ENCODE measurements around the gene STOML2.

The STOML2 gene

DNA sequence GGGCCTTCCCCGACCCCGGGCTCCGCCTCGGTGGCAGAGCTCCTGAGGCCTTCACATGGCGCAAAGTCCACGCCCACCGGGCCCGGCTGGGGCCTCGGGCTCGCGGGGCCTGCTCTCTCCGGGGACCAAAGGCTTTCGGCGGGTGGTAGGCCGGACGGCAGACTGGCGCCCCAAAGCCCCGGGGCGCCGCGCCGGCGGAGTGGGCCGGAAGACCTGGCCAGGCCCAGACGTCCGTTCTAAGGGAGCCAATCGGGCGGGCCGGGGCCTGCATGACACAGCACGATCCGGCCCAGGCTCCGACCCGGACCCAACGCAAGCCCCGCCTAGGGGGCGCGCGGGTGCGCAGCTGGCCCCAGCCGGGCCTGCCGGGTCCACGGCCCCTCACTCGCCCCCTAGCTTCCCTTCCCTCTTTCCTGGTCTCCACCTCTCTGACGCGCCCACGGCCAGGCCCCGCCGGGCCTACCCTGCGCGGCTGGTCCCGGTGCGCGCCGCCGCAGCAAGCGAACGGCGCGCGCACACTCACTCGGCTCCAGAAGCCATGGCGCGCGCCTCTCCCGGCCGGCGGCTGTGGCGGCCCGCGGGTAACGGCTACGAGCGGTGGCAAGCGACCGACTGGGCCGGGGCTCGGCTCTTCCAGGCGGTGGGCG lies 31.0 kb downstream of the STOML2 start:
- peak; percentile 67 to 88 for DNase-seq

- no peak for DNase-seq
Observed at GRCh38 chr9:35070823-35071813, 31.8 kb downstream of the STOML2 start.

GRCh38 chr9:35069020-35069419 lies 33.9 kb downstream of the STOML2 start:
- no peak for DNase-seq

- DNase-seq: no peak
Observed at GRCh38 chr9:35067056-35067455, 35.9 kb downstream of the STOML2 start.

GRCh38 chr9:35060548-35061207 lies 42.3 kb downstream of the STOML2 start:
- DNase-seq: no peak

- no peak for DNase-seq
Observed at GRCh38 chr9:35059438-35059837, 43.5 kb downstream of the STOML2 start.

- no peak for DNase-seq
Observed at GRCh38 chr9:35057271-35057620, 45.7 kb downstream of the STOML2 start.

DNA sequence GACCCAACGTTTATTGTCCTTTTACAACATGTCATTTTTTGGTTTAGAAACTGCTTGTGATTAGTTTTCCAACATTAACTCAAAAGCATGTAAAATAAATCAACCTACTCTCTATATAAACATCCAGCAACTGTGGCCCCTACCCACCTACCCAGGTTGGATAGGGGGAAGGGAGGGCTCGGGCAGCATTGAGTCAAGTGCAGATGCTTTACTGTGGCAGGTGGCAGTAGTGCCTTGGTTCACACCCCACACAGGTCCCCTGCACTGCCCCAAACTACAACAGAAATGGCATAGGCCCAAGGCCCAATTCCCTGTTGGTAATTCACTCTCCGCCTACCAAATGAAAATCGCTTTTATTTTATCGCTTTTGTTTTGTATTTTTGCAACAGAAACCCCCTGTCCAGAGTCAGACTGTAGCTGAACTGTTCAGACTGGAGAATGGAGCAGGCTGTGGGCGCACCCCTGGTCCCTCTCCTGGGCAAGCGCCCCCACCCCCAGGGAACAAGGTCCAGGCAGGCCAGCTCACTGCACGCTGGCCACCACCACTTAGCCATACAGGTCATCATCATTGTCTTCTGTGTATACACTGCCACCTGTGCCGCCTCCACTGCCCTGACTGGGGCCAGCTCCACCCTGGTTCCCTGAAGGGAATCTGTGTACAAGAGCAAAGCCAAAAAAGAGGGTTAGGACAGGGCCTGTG lies 46.2 kb downstream of the STOML2 start:
- DNase-seq: no peak

DNA sequence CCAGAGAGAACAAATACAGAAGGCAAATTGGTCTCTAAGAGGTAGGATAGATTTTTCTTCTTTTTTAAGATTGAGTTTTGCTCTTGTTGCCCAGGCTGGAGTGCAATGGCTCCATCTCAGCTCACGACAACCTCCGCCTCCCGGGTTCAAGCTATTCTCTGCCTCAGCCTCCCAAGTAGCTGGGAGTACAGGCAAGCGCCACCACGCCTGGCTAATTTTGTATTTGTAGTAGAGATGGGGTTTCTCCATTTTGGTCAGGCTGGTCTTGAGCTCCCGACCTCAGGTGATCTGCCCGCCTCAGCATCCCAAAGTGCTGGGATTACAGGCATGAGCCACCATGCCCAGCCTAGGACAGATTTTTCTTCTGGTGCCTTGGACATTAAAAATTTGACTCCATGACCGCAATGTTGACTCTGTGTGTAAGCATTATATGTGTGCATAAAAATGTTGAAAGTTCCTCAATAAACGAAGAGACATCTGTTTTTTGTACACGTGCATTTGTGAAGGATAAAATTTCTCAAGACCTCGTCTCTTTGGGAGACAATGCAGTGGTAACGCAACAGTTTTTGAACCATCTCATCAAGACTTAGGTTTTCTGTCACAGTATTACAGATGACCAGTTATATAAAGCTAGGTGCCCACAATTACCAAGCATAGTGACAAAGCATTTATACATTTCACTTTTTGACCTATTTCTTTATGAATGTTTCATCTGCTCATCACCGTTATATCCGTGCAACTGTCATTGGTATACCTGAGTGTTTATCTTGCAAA lies 47.9 kb downstream of the STOML2 start:
- no peak for DNase-seq

GRCh38 chr9:35054185-35054835 lies 48.6 kb downstream of the STOML2 start:
- no peak for DNase-seq

GRCh38 chr9:35051069-35051967 lies 51.6 kb downstream of the STOML2 start:
- DNase-seq: peak; percentile 52 to 55

Measured in inflammatory macrophage (primary cell).